Activated naive CD8-positive, alpha-beta T cell (primary cell): Measurements from ENCODE around the gene SPTBN5.
"Not testable (repeated sequence)": the region's sequence is repeated elsewhere in the genome, so short reads cannot be mapped to it uniquely, and the experiment has no call there.

Source experiments
- H3K27ac Mint-ChIP-seq: one replicate; pipeline ENCODE4 v1.8.0; 2021; ENCODE audit warnings: mixed read lengths
- H3K27me3 Mint-ChIP-seq: one replicate; pipeline ENCODE4 v1.8.0; 2021; ENCODE audit warnings: mixed read lengths
- H3K36me3 Mint-ChIP-seq: one replicate; pipeline ENCODE4 v1.8.0; 2021; ENCODE audit warnings: mixed read lengths
- H3K4me1 Mint-ChIP-seq: one replicate; pipeline ENCODE4 v1.8.0; 2021; ENCODE audit warnings: low read depth, mixed read lengths
- H3K4me3 Mint-ChIP-seq: one replicate; pipeline ENCODE4 v1.8.0; 2021; ENCODE audit warnings: mild to moderate bottlenecking, mixed read lengths
- H3K9me3 Mint-ChIP-seq: one replicate; pipeline ENCODE4 v1.8.0; 2021; ENCODE audit warnings: low read depth, mixed read lengths

SPTBN5 gene

GRCh38 chr15:41831291-41831690 is 62.6 kb downstream of the SPTBN5 start:
- not testable (repeated sequence) for H3K36me3 Mint-ChIP-seq, H3K9me3 Mint-ChIP-seq, H3K27me3 Mint-ChIP-seq
- Mint-ChIP-seq H3K4me1 (peaks cover 59% of the 10 kb centered on the region), H3K4me3 (peak overlapping the region; percentile 38), H3K27ac (peak overlapping the region; percentile 28)

DNA sequence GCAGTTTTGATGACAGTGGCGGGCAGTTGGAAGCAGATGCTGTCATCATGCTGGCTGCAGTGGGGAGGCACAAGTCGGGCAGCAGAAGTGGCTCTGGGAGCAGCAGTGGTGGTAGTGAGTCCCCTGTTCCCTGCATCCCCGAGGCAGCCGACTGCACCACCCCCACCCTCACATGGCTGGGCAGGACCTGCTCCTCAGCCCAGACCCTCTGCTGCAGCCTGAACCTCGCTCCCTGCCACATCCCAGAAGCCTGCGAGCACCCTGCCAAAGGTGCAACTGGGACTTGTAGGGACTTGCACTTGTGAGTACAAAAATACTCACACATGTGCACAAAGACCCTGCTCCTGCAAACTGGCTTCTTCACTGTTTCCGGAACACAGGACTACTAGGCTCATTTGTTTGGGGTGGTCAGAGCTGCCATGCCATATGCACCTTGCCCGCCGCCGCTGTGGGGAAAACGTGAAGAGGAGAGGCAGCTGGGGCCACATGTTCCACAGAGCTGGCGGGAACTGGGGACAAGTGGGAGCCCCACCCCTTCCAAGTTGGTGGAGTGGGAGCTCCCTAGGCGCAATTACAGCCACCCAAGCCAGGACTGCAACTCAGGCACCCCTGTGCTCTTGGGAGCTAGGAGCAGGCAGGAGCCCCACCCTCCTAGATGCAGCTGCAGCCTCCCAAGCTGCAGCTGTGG is 63.8 kb downstream of the SPTBN5 start:
- peak overlapping the region; percentile 2 for H3K4me3 Mint-ChIP-seq
- peaks cover 55% of the 10 kb centered on the region for H3K4me1 Mint-ChIP-seq
- H3K9me3 Mint-ChIP-seq = no peaks in the 10 kb centered on the region
- no peaks in the 10 kb centered on the region for H3K27me3 Mint-ChIP-seq
- H3K27ac Mint-ChIP-seq = no peak overlapping the region
- H3K36me3 Mint-ChIP-seq = no peaks in the 10 kb centered on the region

- peaks cover 50% of the 10 kb centered on the region for H3K4me1 Mint-ChIP-seq
- H3K27ac Mint-ChIP-seq = peak overlapping the region; percentile 84
- no peaks in the 10 kb centered on the region for H3K27me3 Mint-ChIP-seq
- no peaks in the 10 kb centered on the region for H3K36me3 Mint-ChIP-seq
- peak overlapping the region; percentile 91 for H3K4me3 Mint-ChIP-seq
- H3K9me3 Mint-ChIP-seq = no peaks in the 10 kb centered on the region
These were observed 65.1 kb downstream of the SPTBN5 start for GRCh38 chr15:41828807-41829141.

GRCh38 chr15:41827880-41828806 is 65.7 kb downstream of the SPTBN5 start, which contains the start of gene JMJD7:
Gene JMJD7, plus strand, starts transcription at chr15:41828092. Its CDS starts 33 bp downstream, at chr15:41828125.
- Mint-ChIP-seq H3K9me3 (no peaks in the 10 kb centered on the region), H3K27ac (peak within 1 kb of the TSS; percentile 84), H3K4me3 (peak within 1 kb of the TSS; percentile 91), H3K36me3 (no peaks in the 10 kb centered on the region), H3K4me1 (peaks cover 46% of the 10 kb centered on the region), H3K27me3 (no peaks in the 10 kb centered on the region)

- Mint-ChIP-seq H3K27ac (peak overlapping the region; percentile 84), H3K4me1 (peaks cover 38% of the 10 kb centered on the region), H3K36me3 (no peaks in the 10 kb centered on the region), H3K9me3 (no peaks in the 10 kb centered on the region), H3K27me3 (no peaks in the 10 kb centered on the region), H3K4me3 (peak overlapping the region; percentile 91)
These were observed 66.5 kb downstream of the SPTBN5 start for GRCh38 chr15:41827290-41827879.

DNA sequence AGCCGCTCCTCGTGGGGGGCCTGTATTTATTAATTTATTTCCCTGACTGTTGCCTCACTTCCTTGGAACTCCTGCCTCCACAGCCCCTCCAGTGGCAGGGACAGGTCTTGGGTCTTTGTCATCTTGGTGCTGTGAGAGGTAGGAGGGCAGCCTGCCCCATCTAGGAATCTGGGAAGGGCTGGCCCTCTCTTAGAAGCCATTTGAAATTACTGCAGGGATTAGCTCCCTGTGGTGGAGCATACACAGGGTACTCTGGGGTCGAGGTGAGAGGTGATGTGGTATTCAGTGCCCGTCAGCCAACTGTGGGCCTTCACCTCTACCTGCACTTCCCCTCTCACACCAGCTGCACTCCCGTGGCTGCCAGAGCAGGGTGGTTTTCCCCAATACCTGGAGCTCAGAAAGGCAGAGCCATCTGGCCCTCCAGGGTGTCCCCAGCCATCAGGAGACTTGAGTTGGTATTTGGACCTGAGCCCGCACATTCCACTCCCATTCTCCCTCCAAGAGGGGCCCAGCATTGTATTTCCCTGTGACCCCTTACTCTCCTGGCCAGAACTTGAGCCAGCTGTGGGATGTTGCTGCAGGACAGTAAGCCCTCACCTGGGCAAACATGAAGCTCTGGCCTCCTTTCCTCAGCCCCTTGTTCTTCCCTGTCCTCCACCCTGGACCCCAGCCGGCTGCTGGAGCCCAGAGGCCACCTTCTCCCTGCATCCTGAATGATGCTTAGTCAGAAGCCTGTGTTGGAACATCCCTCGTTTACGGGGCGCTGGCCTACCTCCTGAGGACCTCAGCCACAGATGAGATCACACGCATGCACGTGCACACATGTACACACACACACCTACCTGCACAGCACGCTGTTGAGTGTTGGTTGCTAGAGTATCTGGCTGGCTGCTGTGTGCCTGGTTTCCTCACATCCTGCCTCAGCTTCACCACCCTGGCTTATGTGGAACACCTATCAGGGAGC is 68.0 kb downstream of the SPTBN5 start:
- peak overlapping the region; percentile 71 for H3K4me3 Mint-ChIP-seq
- H3K36me3 Mint-ChIP-seq = no peaks in the 10 kb centered on the region
- no peaks in the 10 kb centered on the region for H3K27me3 Mint-ChIP-seq
- no peak overlapping the region for H3K27ac Mint-ChIP-seq
- peaks cover 24% of the 10 kb centered on the region for H3K4me1 Mint-ChIP-seq
- no peaks in the 10 kb centered on the region for H3K9me3 Mint-ChIP-seq

DNA sequence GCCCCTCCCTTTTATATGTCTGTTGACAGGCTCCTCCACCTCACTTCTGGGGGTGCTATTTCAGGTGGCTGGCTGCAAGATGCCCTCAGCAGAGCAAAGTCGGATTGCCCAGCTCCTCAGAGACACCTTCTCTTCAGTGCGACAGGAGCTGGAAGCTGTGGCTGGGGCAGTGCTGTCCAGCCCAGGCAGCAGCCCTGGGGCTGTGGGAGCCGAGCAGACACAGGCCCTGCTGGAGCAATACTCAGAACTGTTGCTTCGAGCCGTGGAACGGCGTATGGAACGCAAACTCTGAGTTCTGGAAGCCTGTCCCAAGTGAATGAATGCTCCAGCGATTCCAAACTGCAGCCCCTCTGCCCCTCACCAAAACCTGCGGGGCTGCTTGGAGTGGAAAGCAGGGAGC is 68.7 kb downstream of the SPTBN5 start:
- no peak overlapping the region for H3K4me3 Mint-ChIP-seq
- no peaks in the 10 kb centered on the region for H3K27me3 Mint-ChIP-seq
- H3K9me3 Mint-ChIP-seq = no peaks in the 10 kb centered on the region
- H3K27ac Mint-ChIP-seq = no peak overlapping the region
- H3K36me3 Mint-ChIP-seq = no peaks in the 10 kb centered on the region
- peaks cover 23% of the 10 kb centered on the region for H3K4me1 Mint-ChIP-seq

DNA sequence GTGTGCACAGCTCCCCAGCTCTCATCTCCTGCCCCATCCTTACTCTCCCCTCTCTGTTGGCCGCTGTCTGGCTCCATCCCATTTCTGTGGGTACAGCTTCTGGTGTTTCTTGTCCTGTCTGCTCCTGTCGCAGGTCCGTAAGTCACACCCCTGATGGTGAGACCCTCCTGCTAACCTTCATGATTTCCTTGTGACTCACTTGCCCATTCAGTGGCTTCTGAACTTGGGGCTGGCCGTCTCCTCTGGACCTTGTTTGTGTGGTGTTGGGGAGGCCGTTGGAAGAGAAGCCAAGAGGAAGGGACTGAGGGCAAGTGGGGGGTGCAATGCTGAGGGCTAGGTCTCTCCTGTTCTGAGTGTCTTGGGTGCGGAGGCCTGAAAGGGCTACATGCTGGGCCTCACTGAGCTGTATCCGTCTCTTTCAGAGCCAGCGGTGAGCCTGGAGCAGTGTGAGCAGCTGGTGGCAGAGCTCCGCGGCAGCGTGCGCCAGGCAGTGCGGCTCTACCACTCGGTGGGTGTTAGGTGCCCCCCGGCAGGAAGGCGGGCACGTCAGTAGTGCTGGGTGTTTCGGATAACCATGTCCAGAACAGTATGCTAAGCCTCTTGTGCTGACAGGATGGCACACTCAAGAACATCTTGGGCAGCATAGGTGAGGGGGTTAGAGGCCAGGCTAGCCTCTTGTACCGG is 69.6 kb downstream of the SPTBN5 start:
- Mint-ChIP-seq H3K36me3 (no peaks in the 10 kb centered on the region), H3K4me1 (peaks cover 16% of the 10 kb centered on the region), H3K9me3 (no peaks in the 10 kb centered on the region), H3K4me3 (no peak overlapping the region), H3K27ac (no peak overlapping the region), H3K27me3 (no peaks in the 10 kb centered on the region)

- no peak overlapping the region for H3K27ac Mint-ChIP-seq
- H3K4me3 Mint-ChIP-seq = no peak overlapping the region
- H3K36me3 Mint-ChIP-seq = no peaks in the 10 kb centered on the region
- H3K27me3 Mint-ChIP-seq = no peaks in the 10 kb centered on the region
- H3K9me3 Mint-ChIP-seq = no peaks in the 10 kb centered on the region
- peaks cover 10% of the 10 kb centered on the region for H3K4me1 Mint-ChIP-seq
These were observed 70.4 kb downstream of the SPTBN5 start for GRCh38 chr15:41823502-41823901.

DNA sequence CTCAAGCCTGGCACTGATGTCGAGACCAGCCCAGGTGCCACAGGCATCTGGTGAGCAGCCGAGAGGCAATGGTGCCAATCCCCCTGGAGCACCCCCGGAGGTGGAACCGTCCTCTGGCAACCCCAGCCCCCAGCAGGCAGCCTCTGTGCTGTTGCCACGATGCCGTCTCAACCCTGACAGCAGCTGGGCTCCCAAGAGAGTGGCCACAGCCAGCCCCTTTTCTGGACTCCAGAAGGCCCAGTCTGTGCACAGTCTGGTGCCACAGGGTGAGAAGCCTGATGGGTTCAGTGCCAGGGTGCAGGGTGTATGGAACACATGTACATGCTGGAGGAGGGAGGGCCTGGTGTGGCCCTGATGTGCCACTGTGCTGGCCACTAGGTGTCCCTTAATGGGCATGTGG is 70.9 kb downstream of the SPTBN5 start:
- Mint-ChIP-seq H3K4me1 (peaks cover 7% of the 10 kb centered on the region), H3K27ac (no peak overlapping the region), H3K27me3 (no peaks in the 10 kb centered on the region), H3K36me3 (no peaks in the 10 kb centered on the region), H3K9me3 (no peaks in the 10 kb centered on the region), H3K4me3 (no peak overlapping the region)

DNA sequence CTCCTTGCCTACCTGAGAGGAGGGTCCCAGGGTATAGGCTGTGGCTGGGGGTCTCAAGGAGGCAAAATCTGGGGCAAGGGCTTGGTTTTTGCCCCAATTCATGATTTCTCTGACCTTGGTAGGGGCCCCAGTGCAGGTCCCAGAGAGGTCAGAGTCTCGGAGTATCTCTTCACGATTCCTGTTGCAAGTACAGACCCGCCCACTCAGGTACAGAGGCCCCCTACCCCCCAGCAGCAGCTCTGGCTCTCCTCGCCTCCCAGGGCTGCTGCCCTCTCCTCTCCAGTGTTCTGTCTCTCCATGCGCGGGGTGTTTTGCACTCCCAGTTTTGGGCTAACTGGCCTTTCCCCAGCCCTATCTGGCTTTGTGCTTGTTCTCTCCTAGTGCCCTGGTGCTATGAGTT is 71.4 kb downstream of the SPTBN5 start:
- Mint-ChIP-seq H3K27me3 (no peaks in the 10 kb centered on the region), H3K36me3 (no peaks in the 10 kb centered on the region), H3K9me3 (no peaks in the 10 kb centered on the region), H3K27ac (no peak overlapping the region), H3K4me1 (peaks cover 4% of the 10 kb centered on the region), H3K4me3 (no peak overlapping the region)

- Mint-ChIP-seq H3K36me3 (no peaks in the 10 kb centered on the region), H3K4me1 (peaks cover 3% of the 10 kb centered on the region), H3K27ac (no peak overlapping the region), H3K4me3 (no peak overlapping the region), H3K9me3 (no peaks in the 10 kb centered on the region), H3K27me3 (no peaks in the 10 kb centered on the region)
These were observed 72.0 kb downstream of the SPTBN5 start for GRCh38 chr15:41821831-41822230.

GRCh38 chr15:41820791-41821423 is 72.9 kb downstream of the SPTBN5 start:
- H3K27ac Mint-ChIP-seq = no peak overlapping the region
- H3K27me3 Mint-ChIP-seq = no peaks in the 10 kb centered on the region
- H3K36me3 Mint-ChIP-seq = no peaks in the 10 kb centered on the region
- H3K4me1 Mint-ChIP-seq = no peaks in the 10 kb centered on the region
- no peak overlapping the region for H3K4me3 Mint-ChIP-seq
- H3K9me3 Mint-ChIP-seq = no peaks in the 10 kb centered on the region
